Colonic mucosa (tissue), 4 donors: ENCODE data around the gene KDSR. TPM values are rescaled to one million over a fixed set of nuclear protein-coding genes. Genes with fewer than 3 reads are reported as not detected.

Experiments used
- DNase-seq: peaks from one replicate; pipeline ENCODE4 v3.0.0-alpha.2; 2020
- H3K27ac ChIP-seq: fragments of 200-600 bp; one replicate; pipeline ENCODE4 v1.8.0; 2021
- H3K27me3 ChIP-seq: fragments of 200-600 bp; one replicate; pipeline ENCODE4 v1.8.0; 2021
- H3K36me3 ChIP-seq: fragments of 200-600 bp; one replicate; pipeline ENCODE4 v1.8.0; 2021
- H3K4me1 ChIP-seq: fragments of 200-600 bp; one replicate; pipeline ENCODE4 v1.8.0; 2021; ENCODE audit warnings: mild to moderate bottlenecking
- H3K4me3 ChIP-seq: fragments of 200-600 bp; one replicate; pipeline ENCODE4 v1.8.0; 2021
- H3K9ac ChIP-seq, 2 donors: one replicate each; pipeline ENCODE4 v1.7.0; 2013; ENCODE audit warnings: control low read depth in 2 of 2, low read depth in 2 of 2, low read length in 2 of 2
- H3K9me3 ChIP-seq: fragments of 200-600 bp; one replicate; pipeline ENCODE4 v1.8.0; 2021
- CTCF ChIP-seq: fragments of 200-600 bp; IDR thresholded peaks from one replicate; pipeline ENCODE4 v1.8.0; 2022; ENCODE audit warnings: antibody characterized with exemption, mild to moderate bottlenecking
- intact Hi-C: fragments of 100-400 bp; cut with DNase I; formaldehyde crosslinking; loops from one replicate; pipeline ENCODE4 v1.14.1; 2022
- total RNA-seq, 2 donors: library from RNA; stranded (reverse); fragmentation: NEBNext Ultra II Directional in 1 of 2; extraction: Animal tissue kit (Norgen Biotek cat#: 25700) in 1 of 2; gene quantifications; one replicate each; pipeline ENCODE4 v1.2.1, GENCODE V29; 2021
- donor health status: healthy.
- donor health status: DM: no; HTN: no; CAD: no.
- donor health status: DM: no; HTN: no; CAD: no.

The KDSR gene
- total RNA-seq, 2 donors from 2014 or later, result 32.8 to 55.3 TPM

- Histone ChIP-seq H3K9me3 (no peaks in the 10 kb centered on the region), H3K36me3 (no peaks in the 10 kb centered on the region), H3K27me3 (no peaks in the 10 kb centered on the region), H3K4me3 (no peak overlapping the region), H3K4me1 (no peaks in the 10 kb centered on the region), H3K9ac (no peak overlapping the region), H3K27ac (no peak overlapping the region)
- intact Hi-C loops, result loop anchor here (10.0 kb wide), 2 partner anchors 86 to 156 kb away; no protein-coding TSS in a partner anchor
- TF ChIP-seq CTCF, result no peak
- DNase-seq, result no peak
These were observed 18.4 kb downstream of the KDSR start for GRCh38 chr18:63348508-63349136.

- Histone ChIP-seq H3K9ac (no peak overlapping the region), H3K27ac (no peak overlapping the region)
- intact Hi-C loops, result loop anchor here (10.0 kb wide), 2 partner anchors 88 to 158 kb away; no protein-coding TSS in a partner anchor
These were observed 20.4 kb downstream of the KDSR start for GRCh38 chr18:63346480-63347183.

GRCh38 chr18:63346031-63346430, 21.0 kb downstream of the KDSR start:
- no peak for TF ChIP-seq CTCF
- Histone ChIP-seq H3K4me1 (no peaks in the 10 kb centered on the region), H3K27ac (no peak overlapping the region), H3K4me3 (no peak overlapping the region), H3K9me3 (no peaks in the 10 kb centered on the region), H3K36me3 (no peaks in the 10 kb centered on the region), H3K27me3 (no peaks in the 10 kb centered on the region), H3K9ac (no peak overlapping the region)
- DNase-seq, result no peak
- intact Hi-C loops, result loop anchor here (10.0 kb wide), 2 partner anchors 89 to 159 kb away; no protein-coding TSS in a partner anchor

More at GRCh38 chr18:63346480-63347183, 20.4 kb downstream of the KDSR start:
- DNase-seq, result no peak
- no peak for TF ChIP-seq CTCF
- Histone ChIP-seq H3K9me3 (no peaks in the 10 kb centered on the region), H3K27me3 (no peaks in the 10 kb centered on the region), H3K36me3 (no peaks in the 10 kb centered on the region), H3K4me1 (no peaks in the 10 kb centered on the region), H3K4me3 (no peak overlapping the region)

- intact Hi-C loops, result loop anchor here (10.0 kb wide), 2 partner anchors 90 to 160 kb away; no protein-coding TSS in a partner anchor
- H3K4me1 ChIP-seq, result no peaks in the 10 kb centered on the region
- H3K9ac ChIP-seq, result no peak overlapping the region
- TF ChIP-seq CTCF, result no peak
- no peak overlapping the region for H3K4me3 ChIP-seq
- H3K27me3 ChIP-seq, result no peaks in the 10 kb centered on the region
- no peak overlapping the region for H3K27ac ChIP-seq
- DNase-seq, result no peak
- H3K36me3 ChIP-seq, result no peaks in the 10 kb centered on the region
- H3K9me3 ChIP-seq, result no peaks in the 10 kb centered on the region
These were observed 22.1 kb downstream of the KDSR start for GRCh38 chr18:63344918-63345317.

- H3K27me3 ChIP-seq, result no peaks in the 10 kb centered on the region
- H3K9ac ChIP-seq, result no peak overlapping the region
- no peaks in the 10 kb centered on the region for H3K9me3 ChIP-seq
- no peak for TF ChIP-seq CTCF
- H3K36me3 ChIP-seq, result no peaks in the 10 kb centered on the region
- H3K27ac ChIP-seq, result no peak overlapping the region
- intact Hi-C loops, result loop anchor here (10.0 kb wide), 2 partner anchors 91 to 161 kb away; no protein-coding TSS in a partner anchor
- no peaks in the 10 kb centered on the region for H3K4me1 ChIP-seq
- no peak for DNase-seq
- no peak overlapping the region for H3K4me3 ChIP-seq
These were observed 22.7 kb downstream of the KDSR start for GRCh38 chr18:63344263-63344662.
